Tibial nerve (tissue), 4 donors: ENCODE data around the gene WNT6.

Experiments
- EP300 ChIP-seq, 2 donors: sonication (generic); formaldehyde crosslinking; IDR thresholded peaks; one replicate each; pipeline ENCODE4 v1.6.1; 2017; ENCODE audit warnings: antibody characterized with exemption in 2 of 2, mild to moderate bottlenecking in 1 of 2
- POLR2A ChIP-seq, 2 donors: fragments of 450-650 bp; IDR thresholded peaks; one replicate each; pipeline ENCODE4 v1.6.1; 2017; ENCODE audit warnings: antibody characterized with exemption in 2 of 2, mild to moderate bottlenecking in 2 of 2, moderate library complexity in 2 of 2
- TF ChIP-seq, protein P1 (sequence below), 5 experiments: fragments of 200-600 bp in 3 of 5; fragments of 450-650 bp in 2 of 5; sonication (generic) in 3 of 5; IDR thresholded peaks; one replicate each; pipeline ENCODE4 v1.5.1; 2016 to 2019; ENCODE audit warnings: antibody characterized with exemption in 5 of 5, mild to moderate bottlenecking in 3 of 5, moderate library complexity in 2 of 5

DNA sequence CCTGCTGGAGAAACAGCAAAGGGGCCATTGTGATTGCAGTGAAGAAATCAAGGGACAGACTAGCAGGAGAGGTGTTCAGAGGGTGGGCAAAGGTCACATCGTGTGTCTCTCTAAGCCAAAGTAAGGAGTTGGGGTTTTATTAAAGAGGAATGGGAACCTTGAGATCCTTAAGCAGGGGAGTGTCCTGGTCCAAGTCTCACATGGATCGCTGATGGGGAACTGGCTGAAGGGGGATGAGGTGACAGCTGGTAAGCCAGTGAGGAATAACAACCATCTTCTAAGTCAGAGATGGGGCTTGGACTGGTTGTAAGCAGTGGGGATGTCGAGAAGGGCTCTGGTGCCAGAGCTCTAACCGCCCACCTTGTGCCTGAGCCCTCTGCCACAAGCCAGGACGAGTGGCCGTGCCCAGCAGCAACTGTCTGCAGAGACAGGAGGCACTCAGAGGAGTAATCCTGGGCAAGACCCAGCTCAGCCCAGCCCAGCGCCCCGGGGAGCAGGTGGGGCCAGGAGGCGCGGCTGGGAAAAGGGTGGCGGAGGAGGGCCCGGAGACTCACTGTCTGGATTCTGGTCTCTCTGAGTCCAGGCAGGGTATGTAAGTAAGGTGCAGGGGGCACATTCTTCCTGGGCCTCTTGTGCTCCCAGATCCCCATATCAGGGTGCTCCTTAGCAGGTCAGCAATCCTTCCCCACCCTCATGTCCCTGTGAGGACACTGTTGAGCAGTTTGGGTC, 34.7 kb downstream of the WNT6 start:
- TF ChIP-seq EP300 (IDR thresholded peaks at IDR 0.05) (no peak), POLR2A (IDR thresholded peaks at IDR 0.05) (no peak)
- TF ChIP-seq, protein P1, sequence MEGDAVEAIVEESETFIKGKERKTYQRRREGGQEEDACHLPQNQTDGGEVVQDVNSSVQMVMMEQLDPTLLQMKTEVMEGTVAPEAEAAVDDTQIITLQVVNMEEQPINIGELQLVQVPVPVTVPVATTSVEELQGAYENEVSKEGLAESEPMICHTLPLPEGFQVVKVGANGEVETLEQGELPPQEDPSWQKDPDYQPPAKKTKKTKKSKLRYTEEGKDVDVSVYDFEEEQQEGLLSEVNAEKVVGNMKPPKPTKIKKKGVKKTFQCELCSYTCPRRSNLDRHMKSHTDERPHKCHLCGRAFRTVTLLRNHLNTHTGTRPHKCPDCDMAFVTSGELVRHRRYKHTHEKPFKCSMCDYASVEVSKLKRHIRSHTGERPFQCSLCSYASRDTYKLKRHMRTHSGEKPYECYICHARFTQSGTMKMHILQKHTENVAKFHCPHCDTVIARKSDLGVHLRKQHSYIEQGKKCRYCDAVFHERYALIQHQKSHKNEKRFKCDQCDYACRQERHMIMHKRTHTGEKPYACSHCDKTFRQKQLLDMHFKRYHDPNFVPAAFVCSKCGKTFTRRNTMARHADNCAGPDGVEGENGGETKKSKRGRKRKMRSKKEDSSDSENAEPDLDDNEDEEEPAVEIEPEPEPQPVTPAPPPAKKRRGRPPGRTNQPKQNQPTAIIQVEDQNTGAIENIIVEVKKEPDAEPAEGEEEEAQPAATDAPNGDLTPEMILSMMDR (IDR thresholded peaks at IDR 0.05): no peak
